Measurements from ENCODE around the gene CYP26B1. TPM values are rescaled to one million over a fixed set of nuclear protein-coding genes. Genes with fewer than 3 reads are reported as not detected.

CYP26B1 gene
- total RNA-seq, 1 experiment from 2014 or later, result 2.7 TPM

GRCh38 chr2:72121153-72121552 lies 26.5 kb downstream of the CYP26B1 start:
- Histone ChIP-seq H3K4me1 (ENCODE audit: insufficient read depth, low read length, poor library complexity, severe bottlenecking) (no peaks in the 10 kb centered on the region), H3K36me3 (ENCODE audit: insufficient read depth, low read length, poor library complexity, severe bottlenecking) (no peaks in the 10 kb centered on the region), H3K27ac (ENCODE audit: low read depth, low read length, poor library complexity, severe bottlenecking) (no peak overlapping the region), H3K27me3 (replicated peaks; ENCODE audit: insufficient read depth, low read depth, low read length, poor library complexity) (no peaks in the 10 kb centered on the region), H3K4me3 (ENCODE audit: low read depth, low read length, poor library complexity, severe bottlenecking) (no peak overlapping the region), H3K9me3 (ENCODE audit: low read depth, low read length, poor library complexity, severe bottlenecking) (no peaks in the 10 kb centered on the region)
- TF ChIP-seq CTCF (conservative IDR thresholded peaks at IDR 0.05; ENCODE audit: low read depth, low read length) (no peak), EZH2 (IDR thresholded peaks at IDR 0.05; ENCODE audit: borderline replicate concordance, low read depth, low read length, poor library complexity, severe bottlenecking) (no peak)
- DNase-seq (ENCODE audit: low spot score), result no peak
- ChIA-PET POLR2A (ENCODE audit: low non-redundant PET) (no interaction called here), CTCF (no interaction called here)
- no TSS peak for BruUV-seq (replicated peaks)
- intact Hi-C loops (cut with micrococcal nuclease; ENCODE audit: unreplicated experiment), result no loop called here

GRCh38 chr2:72118951-72119350 lies 28.7 kb downstream of the CYP26B1 start:
- no peak for DNase-seq (ENCODE audit: low spot score)
- no TSS peak for BruUV-seq (replicated peaks)
- ChIA-PET CTCF (no interaction called here), POLR2A (ENCODE audit: low non-redundant PET) (no interaction called here)
- TF ChIP-seq EZH2 (IDR thresholded peaks at IDR 0.05; ENCODE audit: borderline replicate concordance, low read depth, low read length, poor library complexity, severe bottlenecking), result no peak
- TF ChIP-seq CTCF (conservative IDR thresholded peaks at IDR 0.05; ENCODE audit: low read depth, low read length), result no peak
- Histone ChIP-seq H3K27me3 (replicated peaks; ENCODE audit: insufficient read depth, low read depth, low read length, poor library complexity) (no peaks in the 10 kb centered on the region), H3K36me3 (ENCODE audit: insufficient read depth, low read length, poor library complexity, severe bottlenecking) (no peaks in the 10 kb centered on the region), H3K27ac (ENCODE audit: low read depth, low read length, poor library complexity, severe bottlenecking) (no peak overlapping the region), H3K4me3 (ENCODE audit: low read depth, low read length, poor library complexity, severe bottlenecking) (no peak overlapping the region), H3K4me1 (ENCODE audit: insufficient read depth, low read length, poor library complexity, severe bottlenecking) (peaks cover 5% of the 10 kb centered on the region), H3K9me3 (ENCODE audit: low read depth, low read length, poor library complexity, severe bottlenecking) (no peaks in the 10 kb centered on the region)
- intact Hi-C loops (cut with micrococcal nuclease; ENCODE audit: unreplicated experiment), result no loop called here

- POLR2A ChIA-PET (ENCODE audit: low non-redundant PET), result no interaction called here
- no peak for DNase-seq (ENCODE audit: low spot score)
- BruUV-seq (replicated peaks), result no TSS peak
- Histone ChIP-seq H3K36me3 (ENCODE audit: insufficient read depth, low read length, poor library complexity, severe bottlenecking) (no peaks in the 10 kb centered on the region), H3K9me3 (ENCODE audit: low read depth, low read length, poor library complexity, severe bottlenecking) (no peaks in the 10 kb centered on the region), H3K4me1 (ENCODE audit: insufficient read depth, low read length, poor library complexity, severe bottlenecking) (peaks cover 5% of the 10 kb centered on the region), H3K27ac (ENCODE audit: low read depth, low read length, poor library complexity, severe bottlenecking) (no peak overlapping the region), H3K4me3 (ENCODE audit: low read depth, low read length, poor library complexity, severe bottlenecking) (no peak overlapping the region), H3K27me3 (replicated peaks; ENCODE audit: insufficient read depth, low read depth, low read length, poor library complexity) (no peaks in the 10 kb centered on the region)
- CTCF ChIA-PET, result no interaction called here
- intact Hi-C loops (cut with micrococcal nuclease; ENCODE audit: unreplicated experiment), result no loop called here
- TF ChIP-seq CTCF (conservative IDR thresholded peaks at IDR 0.05; ENCODE audit: low read depth, low read length) (no peak), EZH2 (IDR thresholded peaks at IDR 0.05; ENCODE audit: borderline replicate concordance, low read depth, low read length, poor library complexity, severe bottlenecking) (no peak)
Observed at GRCh38 chr2:72118386-72118785, 29.3 kb downstream of the CYP26B1 start.
